Activated T-cell treated with anti-CD3 and anti-CD28 coated beads for 1 hour (primary cell): ENCODE results near the gene WWOX.

Experiments used
- DNase-seq: peaks from one replicate; pipeline ENCODE4 v3.0.0-alpha.2; 2020; ENCODE audit warnings: low read depth

The WWOX gene

GRCh38 chr16:79175286-79176057, 1076.0 kb downstream of the WWOX start:
- no peak for DNase-seq

GRCh38 chr16:79177018-79177417, 1077.6 kb downstream of the WWOX start:
- DNase-seq: no peak

- no peak for DNase-seq
Observed at GRCh38 chr16:79181419-79181818, 1082.0 kb downstream of the WWOX start.

GRCh38 chr16:79182616-79183015, 1083.2 kb downstream of the WWOX start:
- no peak for DNase-seq

GRCh38 chr16:79183571-79183970, 1084.1 kb downstream of the WWOX start:
- no peak for DNase-seq

GRCh38 chr16:79184464-79185030, 1085.1 kb downstream of the WWOX start:
- DNase-seq: no peak

GRCh38 chr16:79185711-79186110, 1086.3 kb downstream of the WWOX start:
- DNase-seq: no peak

- DNase-seq: no peak
Observed at GRCh38 chr16:79186196-79186595, 1086.7 kb downstream of the WWOX start.

GRCh38 chr16:79188115-79188738, 1088.8 kb downstream of the WWOX start:
- DNase-seq: no peak

GRCh38 chr16:79188739-79189122, 1089.3 kb downstream of the WWOX start:
- no peak for DNase-seq

GRCh38 chr16:79190542-79190941, 1091.1 kb downstream of the WWOX start:
- no peak for DNase-seq

GRCh38 chr16:79191933-79192332, 1092.5 kb downstream of the WWOX start:
- no peak for DNase-seq

GRCh38 chr16:79192904-79193303, 1093.5 kb downstream of the WWOX start:
- DNase-seq: no peak

- DNase-seq: no peak
Observed at GRCh38 chr16:79194291-79194690, 1094.8 kb downstream of the WWOX start.

- no peak for DNase-seq
Observed at GRCh38 chr16:79195938-79196337, 1096.5 kb downstream of the WWOX start.

- no peak for DNase-seq
Observed at GRCh38 chr16:79201436-79201835, 1102.0 kb downstream of the WWOX start.

GRCh38 chr16:79202977-79203376, 1103.5 kb downstream of the WWOX start:
- DNase-seq: no peak

- no peak for DNase-seq
Observed at GRCh38 chr16:79204486-79204885, 1105.0 kb downstream of the WWOX start.

GRCh38 chr16:79206889-79207288, 1107.4 kb downstream of the WWOX start:
- no peak for DNase-seq

- no peak for DNase-seq
Observed at GRCh38 chr16:79209308-79209707, 1109.9 kb downstream of the WWOX start.

- no peak for DNase-seq
Observed at GRCh38 chr16:79210607-79211006, 1111.2 kb downstream of the WWOX start.

- DNase-seq: no peak
Observed at GRCh38 chr16:79211586-79211985, 1112.1 kb downstream of the WWOX start.

GRCh38 chr16:79212114-79212791, 1112.8 kb downstream of the WWOX start:
- DNase-seq: no peak
